K562 (cell line): Measurements from ENCODE around the gene MBL2. TPM values are rescaled to one million over a fixed set of nuclear protein-coding genes. Genes with fewer than 3 reads are reported as not detected.

Experiments used
- ATAC-seq: fragments of 200-7000 bp; cut with Tn5 transposase; 3 replicates; pipeline ENCODE4 v1.9.1; 2020; ENCODE audit warnings: moderate library complexity
- BruUV-seq: library from RNA; stranded (reverse); fragments of 400-500 nt; replicated peaks from 2 replicates; lab custom pipeline; 2021; lab: Mats Ljungman, UMichigan
- CTCF ChIA-PET: fragments of 300-600 bp; formaldehyde crosslinking; extraction: SDS; loops from one replicate; lab custom pipeline; 2021; ENCODE audit warnings: low intra/inter-chr PET ratio; lab: Yijun Ruan, JAX
- POLR2A ChIA-PET: fragments of 300-600, 350-650 bp; sonication (Branson Sonifier 250); formaldehyde crosslinking; extraction: SDS; loops from one replicate; lab custom pipeline; 2021; ENCODE audit warnings: antibody characterized with exemption, inconsistent platforms; lab: Yijun Ruan, JAX
- DNase-seq, 4 experiments: peaks; one replicate each; pipeline versions ENCODE4 v3.0.0 to v3.0.0-alpha.2; 2011 to 2018; ENCODE audit warnings: low spot score in 3 of 4, mixed read lengths in 3 of 4; ENCODE audit errors: extremely low read depth in 1 of 4
- FAIRE-seq: peaks from 2 replicates; lab custom pipeline; 2011; peaks lifted over from hg19 to GRCh38; lab: Jason Lieb, UNC
- H2AFZ ChIP-seq: 2 replicates; pipeline ENCODE4 v1.6.0; 2011; ENCODE audit warnings: low read depth, low read length, control low read depth, inconsistent platforms
- H3K27ac ChIP-seq: fragments of 200-600 bp; 3 replicates; pipeline ENCODE4 v1.8.0; 2011; ENCODE audit warnings: low read depth, mild to moderate bottlenecking, control low read depth, inconsistent platforms, low read length, moderate library complexity, mixed read lengths; ENCODE audit errors: extremely low read depth
- H3K27me3 ChIP-seq, 2 experiments: fragments of 300-600 bp in 1 of 2; 2 replicates in 1 of 2; 3 replicates in 1 of 2; pipeline versions ENCODE4 v1.6.0 to v1.8.0; 2011; ENCODE audit warnings: inconsistent platforms in 2 of 2, low read length in 2 of 2, mild to moderate bottlenecking in 1 of 2, mixed read lengths in 1 of 2, moderate library complexity in 1 of 2; ENCODE audit not compliant: control insufficient read depth in 2 of 2, insufficient read depth in 2 of 2
- H3K36me3 ChIP-seq: fragments of 300-600 bp; 3 replicates; pipeline ENCODE4 v1.8.0; 2011; ENCODE audit warnings: mild to moderate bottlenecking, low read length, inconsistent platforms; ENCODE audit not compliant: control insufficient read depth, insufficient read depth
- H3K4me1 ChIP-seq, 2 experiments: fragments of 200-600 bp in 1 of 2; replicated peaks in 1 of 2; 2 replicates in 1 of 2; 3 replicates in 1 of 2; pipeline versions ENCODE4 v1.5.1 to v1.8.0; 2011; ENCODE audit warnings: inconsistent platforms in 2 of 2, low read length in 2 of 2, mild to moderate bottlenecking in 1 of 2, mixed read lengths in 1 of 2, moderate library complexity in 1 of 2; ENCODE audit not compliant: control insufficient read depth in 2 of 2, insufficient read depth in 2 of 2
- H3K4me2 ChIP-seq: 2 replicates; pipeline ENCODE4 v1.6.1; 2011; ENCODE audit warnings: low read length, control low read depth, inconsistent platforms, mixed read lengths; ENCODE audit not compliant: insufficient read depth
- H3K4me3 ChIP-seq: fragments of 200-600 bp; sonication (generic), shearing (Covaris generic); 2 replicates; pipeline ENCODE4 v1.5.1; 2016; ENCODE audit warnings: control low read depth, inconsistent platforms
- H3K79me2 ChIP-seq: fragments of 200-600 bp; 3 replicates; pipeline ENCODE4 v1.8.0; 2011; ENCODE audit warnings: low read length, inconsistent platforms; ENCODE audit not compliant: control insufficient read depth, insufficient read depth
- H3K9ac ChIP-seq, 2 experiments: 2 replicates each; pipeline versions ENCODE4 v1.6.0 to v1.6.1; 2011; ENCODE audit warnings: low read depth in 2 of 2, low read length in 2 of 2, control low read depth in 1 of 2, inconsistent platforms in 1 of 2, mild to moderate bottlenecking in 1 of 2, mixed read lengths in 1 of 2; ENCODE audit not compliant: insufficient read depth in 1 of 2
- H3K9me1 ChIP-seq: one replicate; pipeline ENCODE4 v1.6.0; 2011; ENCODE audit warnings: inconsistent platforms, mild to moderate bottlenecking, low read length, moderate library complexity; ENCODE audit not compliant: control insufficient read depth, insufficient read depth
- H3K9me3 ChIP-seq: replicated peaks from 2 replicates; pipeline ENCODE4 v1.5.1; 2011; ENCODE audit warnings: low read depth, low read length, inconsistent platforms; ENCODE audit not compliant: control insufficient read depth, insufficient read depth
- H4K20me1 ChIP-seq: replicated peaks from 2 replicates; pipeline ENCODE4 v1.6.1; 2011; ENCODE audit warnings: low read length, inconsistent platforms, mixed read lengths; ENCODE audit not compliant: control insufficient read depth, insufficient read depth
- GTF2B ChIP-seq: IDR thresholded peaks from 2 replicates; pipeline ENCODE4 v1.6.1; 2011; ENCODE audit not compliant: insufficient read length; ENCODE audit errors: extremely low read depth
- HDAC2 ChIP-seq: fragments of 450-650 bp; IDR thresholded peaks from 2 replicates; pipeline ENCODE4 v1.6.1; 2016; ENCODE audit warnings: mild to moderate bottlenecking
- HDAC8 ChIP-seq: fragments of 450-650 bp; IDR thresholded peaks from 2 replicates; pipeline ENCODE4 v1.6.1; 2016; ENCODE audit warnings: mild to moderate bottlenecking, missing genetic modification characterization, moderate library complexity, missing compliant biosample characterization
- IFI16 ChIP-seq: fragments of 250-450 bp; sonication (Bioruptor Pico); IDR thresholded peaks from 2 replicates; pipeline ENCODE4 v2.1.2; 2022; ENCODE audit warnings: mild to moderate bottlenecking, inconsistent platforms
- SLC30A9 ChIP-seq: fragments of 250-450 bp; sonication (Bioruptor Pico); IDR thresholded peaks from 2 replicates; pipeline ENCODE4 v1.8.0; 2022; ENCODE audit warnings: mild to moderate bottlenecking, moderate library complexity
- SMAD1 ChIP-seq: fragments of 150-350 bp; IDR thresholded peaks from 2 replicates; pipeline ENCODE4 v1.6.1; 2014; ENCODE audit warnings: low read length, low read depth; ENCODE audit not compliant: partially characterized antibody
- SMARCC2 ChIP-seq: fragments of 450-650 bp; IDR thresholded peaks from 2 replicates; pipeline ENCODE4 v1.6.1; 2017; ENCODE audit warnings: antibody characterized with exemption, moderate library complexity, mild to moderate bottlenecking, low read depth
- TEAD2 ChIP-seq: fragments of 450-650 bp; IDR thresholded peaks from 2 replicates; pipeline ENCODE4 v1.6.1; 2016; ENCODE audit warnings: missing genetic modification characterization, control low read depth, missing compliant biosample characterization
- WHSC1 ChIP-seq: IDR thresholded peaks from one replicate; pipeline ENCODE4 v1.6.1; 2012; ENCODE audit warnings: low read length, control low read depth, inconsistent platforms
- ZBTB26 ChIP-seq: fragments of 450-650 bp; formaldehyde crosslinking; IDR thresholded peaks from 2 replicates; pipeline ENCODE4 v1.4.0; 2022; ENCODE audit warnings: missing genetic modification characterization
- ZFP36 ChIP-seq: fragments of 150-350 bp; IDR thresholded peaks from 2 replicates; pipeline ENCODE4 v1.6.1; 2018; ENCODE audit warnings: low read length, low read depth; ENCODE audit not compliant: partially characterized antibody
- ZNF143 ChIP-seq: sonication (generic); formaldehyde crosslinking; IDR thresholded peaks from 2 replicates; pipeline ENCODE4 v1.9.0; 2022; ENCODE audit warnings: mild to moderate bottlenecking, missing genetic modification reagents
- ZNF217 ChIP-seq: sonication (generic); formaldehyde crosslinking; IDR thresholded peaks from 2 replicates; pipeline ENCODE4 v1.8.0; 2022; ENCODE audit warnings: mild to moderate bottlenecking, missing genetic modification reagents
- ZNF445 ChIP-seq: fragments of 250-450 bp; sonication (Bioruptor Pico); IDR thresholded peaks from 2 replicates; pipeline ENCODE4 v1.4.0; 2020; ENCODE audit warnings: low read depth, mild to moderate bottlenecking, moderate library complexity
- WGBS: fragments of 100-300 bp; shearing (Covaris generic); methylation state at CpG from one replicate; pipeline ENCODE4 v1.1.6; 2016; ENCODE audit warnings: low coverage, mixed read lengths; ENCODE audit not compliant: insufficient coverage; ENCODE audit errors: missing lambda C conversion rate; 5-methylcytosine and 5-hydroxymethylcytosine counted together
- in situ Hi-C: fragments of 300-500 bp; cut with MboI; formaldehyde crosslinking; loops from 4 replicates; pipeline ENCODE4 v1.15.0; 2018; ENCODE audit warnings: inconsistent platforms, mixed read lengths
- intact Hi-C: fragments of 100-400 bp; cut with micrococcal nuclease; formaldehyde crosslinking; loops from 2 replicates; pipeline ENCODE4 v1.14.2; 2022
- polyA plus RNA-seq, 8 experiments: library from polyadenylated mRNA; depleted of rRNA in 4 of 8; stranded (reverse) in 5 of 8; unstranded in 3 of 8; fragments of >200 nt; fragmentation: Nextera tagmentation in 2 of 8; fragmentation: Illumina TruSeq in 1 of 8; extraction: Ambion mirVana in 2 of 8; extraction: Trizol in 1 of 8; gene quantifications; 2 replicates each; pipeline versions ENCODE4 v1.2.1 to v1.2.3, GENCODE V29; 2011 to 2014; ENCODE audit warnings: inconsistent platforms in 1 of 8, missing spikeins in 1 of 8
- total RNA-seq, 7 experiments: library from RNA; depleted of rRNA in 6 of 7; stranded (reverse); fragments of >200 nt in 6 of 7; fragmentation: Illumina TruSeq in 2 of 7; extraction: Trizol in 2 of 7; gene quantifications; 2 replicates each; pipeline versions ENCODE4 v1.2.1 to v1.2.3, GENCODE V29; 2011 to 2021; ENCODE audit warnings: low replicate concordance in 1 of 7
- TF ChIP-seq, protein P1 (sequence below): fragments of 250-450 bp; sonication (Bioruptor Pico); IDR thresholded peaks from 2 replicates; pipeline ENCODE4 v1.5.0; 2020; ENCODE audit warnings: mild to moderate bottlenecking, borderline replicate concordance
- TF ChIP-seq, protein P2 (sequence below): fragments of 250-450 bp; sonication (Bioruptor Pico); IDR thresholded peaks from 2 replicates; pipeline ENCODE4 v1.9.0; 2021; ENCODE audit warnings: mild to moderate bottlenecking

Gene MBL2
- total and polyA plus RNA-seq, 9 of the 15 experiments (the other 6 are each of a cell fraction or from before 2014, with no cell fraction given): not detected

- FAIRE-seq (no peak), ATAC-seq (no peak), DNase-seq (no peak)
- Histone ChIP-seq H3K79me2 (no peaks in the 10 kb centered on the region), H3K36me3 (no peaks in the 10 kb centered on the region), H4K20me1 (no peaks in the 10 kb centered on the region), H3K9ac (no peak overlapping the region), H3K9me1 (no peaks in the 10 kb centered on the region), H3K9me3 (no peaks in the 10 kb centered on the region; the same call in 1 of the 2 replicates), H3K4me3 (no peak overlapping the region), H3K27me3 (no peaks in the 10 kb centered on the region), H2AFZ (no peak overlapping the region), H3K4me1 (no peaks in the 10 kb centered on the region), H3K4me2 (no peak overlapping the region), H3K27ac (no peak overlapping the region)
- POLR2A ChIA-PET: no interaction called here
- CTCF ChIA-PET: no interaction called here
- 0% methylated on average over 2 of the region's 2 CpGs for WGBS
- no TSS peak for BruUV-seq
- intact Hi-C loops: loop anchor here (5.0 kb wide), 1 partner anchor 40 kb away; no protein-coding TSS in a partner anchor
- TF ChIP-seq HDAC2 (no peak), SMAD1 (no peak), ZBTB26 (CRISPR knock-in tag) (no peak), HDAC8 (tag) (no peak), ZNF445 (no peak), ZNF217 (no peak), GTF2B (no peak), SLC30A9 (CRISPR knock-in tag) (no peak), ZFP36 (no peak), ZNF143 (CRISPR knock-in tag) (no peak), SMARCC2 (no peak), WHSC1 (no peak), IFI16 (CRISPR knock-in tag) (no peak), TEAD2 (no peak)
- TF ChIP-seq, protein P1, sequence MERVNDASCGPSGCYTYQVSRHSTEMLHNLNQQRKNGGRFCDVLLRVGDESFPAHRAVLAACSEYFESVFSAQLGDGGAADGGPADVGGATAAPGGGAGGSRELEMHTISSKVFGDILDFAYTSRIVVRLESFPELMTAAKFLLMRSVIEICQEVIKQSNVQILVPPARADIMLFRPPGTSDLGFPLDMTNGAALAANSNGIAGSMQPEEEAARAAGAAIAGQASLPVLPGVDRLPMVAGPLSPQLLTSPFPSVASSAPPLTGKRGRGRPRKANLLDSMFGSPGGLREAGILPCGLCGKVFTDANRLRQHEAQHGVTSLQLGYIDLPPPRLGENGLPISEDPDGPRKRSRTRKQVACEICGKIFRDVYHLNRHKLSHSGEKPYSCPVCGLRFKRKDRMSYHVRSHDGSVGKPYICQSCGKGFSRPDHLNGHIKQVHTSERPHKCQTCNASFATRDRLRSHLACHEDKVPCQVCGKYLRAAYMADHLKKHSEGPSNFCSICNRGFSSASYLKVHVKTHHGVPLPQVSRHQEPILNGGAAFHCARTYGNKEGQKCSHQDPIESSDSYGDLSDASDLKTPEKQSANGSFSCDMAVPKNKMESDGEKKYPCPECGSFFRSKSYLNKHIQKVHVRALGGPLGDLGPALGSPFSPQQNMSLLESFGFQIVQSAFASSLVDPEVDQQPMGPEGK (CRISPR knock-in tag): no peak
- TF ChIP-seq, protein P2, sequence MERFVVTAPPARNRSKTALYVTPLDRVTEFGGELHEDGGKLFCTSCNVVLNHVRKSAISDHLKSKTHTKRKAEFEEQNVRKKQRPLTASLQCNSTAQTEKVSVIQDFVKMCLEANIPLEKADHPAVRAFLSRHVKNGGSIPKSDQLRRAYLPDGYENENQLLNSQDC (CRISPR knock-in tag): no peak
- in situ Hi-C loops: no loop called here
Measured at GRCh38 chr10:52741851-52742250, 30.7 kb downstream of the MBL2 start.
